BJ (cell line): Measurements from ENCODE around the gene INTS14. TPM values are rescaled to one million over a fixed set of nuclear protein-coding genes. Genes with fewer than 3 reads are reported as not detected.

Source experiments
- CTCF ChIA-PET: fragments of 350-600 bp; formaldehyde crosslinking; extraction: SDS; loops from one replicate; lab custom pipeline; 2021; ENCODE audit warnings: antibody characterized with exemption, inconsistent platforms; lab: Yijun Ruan, JAX
- POLR2A ChIA-PET: fragments of 300-600 bp; sonication (Branson Sonifier 250); formaldehyde crosslinking; extraction: SDS; loops from one replicate; lab custom pipeline; 2021; ENCODE audit warnings: antibody characterized with exemption; lab: Charles Lee
- DNase-seq: peaks from one replicate; pipeline ENCODE4 v3.0.0-alpha.2; 2011; ENCODE audit warnings: low read depth
- H3K27me3 ChIP-seq: 2 replicates; pipeline ENCODE4 v1.6.0; 2011; ENCODE audit warnings: low read length; ENCODE audit not compliant: control insufficient read depth, insufficient read depth
- H3K36me3 ChIP-seq: 2 replicates; pipeline ENCODE4 v1.5.1; 2011; ENCODE audit warnings: low read length; ENCODE audit not compliant: control insufficient read depth, insufficient read depth
- H3K4me3 ChIP-seq: 2 replicates; pipeline ENCODE4 v1.5.1; 2011; ENCODE audit warnings: low read depth, mild to moderate bottlenecking, control low read depth, low read length
- CTCF ChIP-seq: IDR thresholded peaks from 2 replicates; pipeline ENCODE4 v1.5.1; 2011; ENCODE audit warnings: low read depth, mild to moderate bottlenecking, control low read depth, inconsistent platforms, low read length, moderate library complexity; ENCODE audit not compliant: insufficient read depth
- polyA plus RNA-seq: library from polyadenylated mRNA; depleted of rRNA; stranded (reverse); fragments of >200 nt; gene quantifications from 2 replicates; pipeline ENCODE4 v1.2.3, GENCODE V29; 2011

INTS14 gene
- polyA plus RNA-seq, 1 experiment: 37.3 TPM

- TF ChIP-seq CTCF: no peak
- no peaks in the 10 kb centered on the region for H3K27me3 ChIP-seq
- H3K36me3 ChIP-seq: peaks cover 2% of the 10 kb centered on the region; the same call in 1 of the 2 replicates
- no peak overlapping the region for H3K4me3 ChIP-seq
- CTCF ChIA-PET: interaction anchor here (0.9 to 4.5 kb wide), 5 partner anchors 13 to 215 kb away, joined by 3 to 33 read pairs (median 6); no protein-coding TSS in a partner anchor
- POLR2A ChIA-PET: no interaction called here
- DNase-seq: no peak
These were observed 31.0 kb upstream of the INTS14 start for GRCh38 chr15:65641768-65642475.

DNA sequence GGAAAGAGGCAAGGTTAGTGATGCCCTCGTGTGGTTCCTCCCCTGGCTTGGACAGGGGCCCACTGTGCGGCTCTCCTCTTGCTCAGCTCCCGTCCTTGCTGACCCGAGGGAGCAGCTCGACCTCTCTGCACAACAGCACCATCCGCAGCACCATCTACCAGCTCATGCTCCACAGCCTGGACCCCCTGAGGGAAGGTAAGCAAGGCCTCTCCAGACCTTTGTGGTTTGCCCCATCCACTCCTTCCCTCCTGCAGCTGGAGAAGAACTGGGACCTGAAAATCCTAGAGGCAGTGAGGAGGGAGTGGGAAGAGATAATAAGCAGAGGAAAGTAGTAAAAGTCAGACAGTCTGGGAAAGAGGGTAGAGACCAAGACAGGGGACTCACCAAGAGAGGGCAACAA, 28.6 kb upstream of the INTS14 start:
- POLR2A ChIA-PET: no interaction called here
- no peak for TF ChIP-seq CTCF

GRCh38 chr15:65638681-65639089, 27.8 kb upstream of the INTS14 start:
- ChIA-PET POLR2A (no interaction called here), CTCF (interaction anchor here (0.6 to 4.5 kb wide), 29 partner anchors 9 to 383 kb away, joined by 3 to 45 read pairs (median 5); partner anchors contain the start of genes INTS14, RAB11A and SLC24A1)
- no peak overlapping the region for H3K4me3 ChIP-seq
- TF ChIP-seq CTCF: peak; percentile 79
- H3K27me3 ChIP-seq: no peaks in the 10 kb centered on the region
- DNase-seq: peak; percentile 31
- H3K36me3 ChIP-seq: no peaks in the 10 kb centered on the region

More for the DNA sequence above, 28.6 kb upstream of the INTS14 start:
- no peaks in the 10 kb centered on the region for H3K27me3 ChIP-seq
- no peak for DNase-seq
- H3K4me3 ChIP-seq: no peak overlapping the region
- H3K36me3 ChIP-seq: 0 out of 2 replicates have a peak, but pooled peaks cover 2% of the 10 kb centered on the region
- CTCF ChIA-PET: interaction anchor here (0.8 to 4.5 kb wide), 18 partner anchors 8 to 270 kb away, joined by 3 to 45 read pairs (median 6); partner anchors contain the start of gene SLC24A1

DNA sequence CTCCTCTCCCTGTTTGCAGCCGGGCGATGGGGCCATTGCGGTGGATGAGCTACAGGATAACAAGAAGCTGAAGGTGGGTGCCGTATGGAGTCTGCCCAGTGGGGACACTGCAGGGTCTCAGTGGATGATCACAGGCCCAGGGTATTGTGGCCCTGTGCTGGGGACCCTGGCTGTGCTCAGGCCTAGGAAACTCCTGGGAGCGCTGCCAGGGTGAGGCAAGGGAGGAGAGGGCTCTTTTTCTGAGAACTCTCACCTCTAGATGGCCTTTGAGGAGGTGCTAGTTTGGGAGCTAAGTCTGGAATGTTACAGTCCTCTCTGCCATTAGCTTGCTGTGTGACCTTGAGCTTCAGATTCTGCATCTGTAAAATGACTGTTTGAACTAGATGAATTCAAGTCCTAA, 27.2 kb upstream of the INTS14 start:
- ChIA-PET POLR2A (interaction anchor here (0.6 kb wide), 1 partner anchor 185 kb away, joined by 3 read pairs; no protein-coding TSS in a partner anchor), CTCF (interaction anchor here (0.5 to 4.5 kb wide), 29 partner anchors 10 to 384 kb away, joined by 3 to 45 read pairs (median 4); partner anchors contain the start of genes INTS14, RAB11A and SLC24A1)

More for the DNA sequence above, 27.2 kb upstream of the INTS14 start:
- H3K36me3 ChIP-seq: no peaks in the 10 kb centered on the region
- no peak for DNase-seq
- no peaks in the 10 kb centered on the region for H3K27me3 ChIP-seq
- no peak overlapping the region for H3K4me3 ChIP-seq
- TF ChIP-seq CTCF: no peak
